DOHH2 (cell line): ENCODE data around the gene H1-8.

Source experiments
- H3F3A ChIP-seq: fragments of 200-600 bp; sonication (generic), shearing (Covaris generic); 2 replicates; pipeline ENCODE4 v1.6.0; 2016; ENCODE audit warnings: antibody characterized with exemption, mild to moderate bottlenecking; ENCODE audit not compliant: control insufficient read depth, insufficient read depth
- H3K27ac ChIP-seq: fragments of 200-600 bp; sonication (generic); 2 replicates; pipeline ENCODE4 v1.5.1; 2014; ENCODE audit warnings: low read depth, mild to moderate bottlenecking, low read length, moderate library complexity
- H3K27me3 ChIP-seq: fragments of 200-600 bp; sonication (generic); 2 replicates; pipeline ENCODE4 v1.6.1; 2014; ENCODE audit warnings: mild to moderate bottlenecking, low read length, mixed read lengths; ENCODE audit not compliant: control insufficient read depth
- H3K36me3 ChIP-seq: fragments of 200-600 bp; sonication (generic); 2 replicates; pipeline ENCODE4 v1.6.1; 2014; ENCODE audit warnings: mild to moderate bottlenecking, low read length, moderate library complexity, mixed read lengths; ENCODE audit not compliant: control insufficient read depth
- H3K4me1 ChIP-seq: fragments of 200-600 bp; sonication (generic); 2 replicates; pipeline ENCODE4 v1.6.1; 2014; ENCODE audit warnings: mild to moderate bottlenecking, low read length, mixed read lengths; ENCODE audit not compliant: control insufficient read depth
- H3K4me2 ChIP-seq: fragments of 200-600 bp; sonication (generic); 2 replicates; pipeline ENCODE4 v1.6.0; 2014; ENCODE audit warnings: mild to moderate bottlenecking, low read length, moderate library complexity
- H3K4me3 ChIP-seq: fragments of 200-600 bp; sonication (generic); 2 replicates; pipeline ENCODE4 v1.5.1; 2014; ENCODE audit warnings: mild to moderate bottlenecking, low read length, mixed read lengths
- H3K79me2 ChIP-seq: fragments of 200-600 bp; sonication (generic); 2 replicates; pipeline ENCODE4 v1.6.1; 2014; ENCODE audit warnings: mild to moderate bottlenecking, low read length, mixed read lengths; ENCODE audit not compliant: control insufficient read depth
- H3K9me2 ChIP-seq: fragments of 200-600 bp; sonication (generic); replicated peaks from 2 replicates; pipeline ENCODE4 v1.6.1; 2014; ENCODE audit warnings: mild to moderate bottlenecking, low read length, mixed read lengths; ENCODE audit not compliant: control insufficient read depth
- H3K9me3 ChIP-seq: fragments of 200-600 bp; sonication (generic); 2 replicates; pipeline ENCODE4 v1.6.1; 2014; ENCODE audit warnings: antibody characterized with exemption, low read length, mixed read lengths; ENCODE audit not compliant: control insufficient read depth, insufficient read depth
- H4K20me1 ChIP-seq: fragments of 200-600 bp; sonication (generic); 2 replicates; pipeline ENCODE4 v1.6.0; 2014; ENCODE audit warnings: low read depth, mild to moderate bottlenecking, antibody characterized with exemption, low read length, moderate library complexity; ENCODE audit not compliant: control insufficient read depth, insufficient read depth
- EZH2phosphoT487 ChIP-seq: fragments of 200-600 bp; sonication (generic); IDR thresholded peaks from 2 replicates; pipeline ENCODE4 v1.6.1; 2017; ENCODE audit warnings: borderline replicate concordance, mild to moderate bottlenecking, antibody characterized with exemption, low read length, moderate library complexity, mixed read lengths
- TF ChIP-seq, protein P1 (sequence below): fragments of 200-600 bp; sonication (generic); IDR thresholded peaks from one replicate; pipeline ENCODE4 v1.5.1; 2014; ENCODE audit warnings: antibody characterized with exemption, mild to moderate bottlenecking, low read depth, low read length; ENCODE audit not compliant: poor library complexity, severe bottlenecking

The H1-8 gene

DNA sequence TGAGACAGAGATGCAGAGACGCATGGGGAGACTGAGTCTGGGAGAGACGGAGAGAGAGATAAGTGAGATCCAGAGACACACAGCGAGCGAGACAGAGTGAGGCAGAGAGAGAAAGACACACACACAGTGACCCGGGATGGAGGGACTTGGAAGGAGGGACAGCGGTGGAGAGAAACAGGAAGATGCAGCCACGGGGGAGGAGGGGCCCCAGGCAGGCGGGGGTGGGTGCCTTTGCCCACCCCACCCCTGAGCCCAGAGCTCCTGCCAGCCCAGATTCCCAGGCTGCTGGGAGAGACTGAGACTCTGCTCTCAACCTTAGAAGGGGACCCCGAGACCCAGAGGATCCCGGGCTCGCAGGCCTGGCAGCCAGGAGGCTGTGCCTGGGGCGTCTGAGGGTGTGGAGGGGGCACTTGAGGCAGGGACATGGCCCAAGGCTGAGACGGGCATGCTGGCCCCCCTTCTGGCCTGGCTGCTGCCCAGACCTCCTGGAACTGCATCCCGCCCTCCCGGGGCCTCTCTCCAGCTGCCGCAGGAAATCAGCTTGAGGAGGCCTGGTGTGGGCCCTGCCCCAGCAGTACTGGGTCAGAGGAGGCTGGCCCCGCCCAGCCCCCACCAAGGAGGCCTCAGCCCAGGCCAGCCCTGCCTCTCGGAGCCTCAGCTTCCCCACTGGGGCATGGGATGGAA, 18.1 kb downstream of the H1-8 start:
- TF ChIP-seq EZH2phosphoT487: no peak
- TF ChIP-seq, protein P1, sequence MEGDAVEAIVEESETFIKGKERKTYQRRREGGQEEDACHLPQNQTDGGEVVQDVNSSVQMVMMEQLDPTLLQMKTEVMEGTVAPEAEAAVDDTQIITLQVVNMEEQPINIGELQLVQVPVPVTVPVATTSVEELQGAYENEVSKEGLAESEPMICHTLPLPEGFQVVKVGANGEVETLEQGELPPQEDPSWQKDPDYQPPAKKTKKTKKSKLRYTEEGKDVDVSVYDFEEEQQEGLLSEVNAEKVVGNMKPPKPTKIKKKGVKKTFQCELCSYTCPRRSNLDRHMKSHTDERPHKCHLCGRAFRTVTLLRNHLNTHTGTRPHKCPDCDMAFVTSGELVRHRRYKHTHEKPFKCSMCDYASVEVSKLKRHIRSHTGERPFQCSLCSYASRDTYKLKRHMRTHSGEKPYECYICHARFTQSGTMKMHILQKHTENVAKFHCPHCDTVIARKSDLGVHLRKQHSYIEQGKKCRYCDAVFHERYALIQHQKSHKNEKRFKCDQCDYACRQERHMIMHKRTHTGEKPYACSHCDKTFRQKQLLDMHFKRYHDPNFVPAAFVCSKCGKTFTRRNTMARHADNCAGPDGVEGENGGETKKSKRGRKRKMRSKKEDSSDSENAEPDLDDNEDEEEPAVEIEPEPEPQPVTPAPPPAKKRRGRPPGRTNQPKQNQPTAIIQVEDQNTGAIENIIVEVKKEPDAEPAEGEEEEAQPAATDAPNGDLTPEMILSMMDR: no peak
- no peak overlapping the region for H3K27ac ChIP-seq
- H3K4me2 ChIP-seq: no peak overlapping the region
- H3K36me3 ChIP-seq: no peaks in the 10 kb centered on the region
- no peaks in the 10 kb centered on the region for H3K27me3 ChIP-seq
- peaks cover 19% of the 10 kb centered on the region for H3K4me1 ChIP-seq
- H3F3A ChIP-seq: no peaks in the 10 kb centered on the region
- no peak overlapping the region for H3K4me3 ChIP-seq
- no peaks in the 10 kb centered on the region for H3K9me2 ChIP-seq
- H4K20me1 ChIP-seq: no peaks in the 10 kb centered on the region
- no peaks in the 10 kb centered on the region for H3K9me3 ChIP-seq
- no peaks in the 10 kb centered on the region for H3K79me2 ChIP-seq

DNA sequence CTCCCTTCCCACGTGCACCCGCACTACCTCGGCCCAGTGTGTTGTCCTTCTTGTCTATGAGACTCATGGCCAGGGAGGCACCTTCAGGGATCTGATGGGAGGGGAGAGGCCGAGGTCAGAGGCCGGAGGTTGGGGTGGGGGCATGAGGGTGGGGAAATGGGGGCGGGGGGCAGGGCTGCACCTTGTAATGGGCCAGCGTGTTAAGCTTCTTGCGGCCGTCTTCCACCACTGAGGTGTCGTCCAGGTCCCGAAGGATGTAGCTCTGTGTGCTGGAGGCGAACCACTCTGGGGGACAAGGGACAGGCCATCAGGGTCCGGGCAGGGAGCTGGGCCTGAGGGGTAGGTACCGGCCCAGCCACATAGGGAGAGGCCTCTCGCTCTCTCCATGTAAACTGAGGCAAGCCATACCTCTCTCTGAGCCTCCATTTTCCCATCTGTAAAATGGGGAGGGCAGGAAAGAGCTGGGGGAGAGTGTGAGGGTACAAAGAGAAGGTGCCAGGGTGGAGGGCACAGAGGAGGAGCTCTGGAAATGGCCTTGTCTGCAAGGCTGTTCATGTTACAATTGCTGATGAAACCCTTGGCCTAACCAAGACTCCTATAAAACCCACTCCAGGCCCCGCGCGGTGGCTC, 18.8 kb downstream of the H1-8 start:
- H3K4me3 ChIP-seq: no peak overlapping the region

DNA sequence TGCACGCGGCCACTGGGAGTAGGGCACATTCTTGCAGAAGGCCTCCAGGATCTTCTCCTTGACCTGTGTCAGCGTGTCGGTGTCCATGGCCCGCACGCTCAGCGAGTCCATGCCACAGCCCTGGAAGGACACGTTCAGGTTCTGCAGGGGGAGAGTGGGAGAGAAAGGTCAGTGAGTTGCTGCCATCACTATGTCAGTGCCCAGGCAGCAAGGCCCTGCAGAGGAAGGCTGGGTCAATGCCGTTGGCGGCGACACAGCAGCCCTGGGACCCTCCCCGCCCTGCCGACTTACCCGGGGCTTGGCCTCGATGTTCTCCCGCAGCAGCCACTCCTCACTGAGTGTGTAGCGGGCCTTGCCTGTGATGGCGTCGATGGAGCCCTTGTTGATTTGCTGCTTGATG, 19.8 kb downstream of the H1-8 start:
- no peaks in the 10 kb centered on the region for H3K9me3 ChIP-seq
- no peaks in the 10 kb centered on the region for H3K79me2 ChIP-seq
- TF ChIP-seq, protein P1: no peak
- TF ChIP-seq EZH2phosphoT487: no peak
- no peaks in the 10 kb centered on the region for H3K9me2 ChIP-seq
- no peaks in the 10 kb centered on the region for H3K27me3 ChIP-seq
- H3K4me1 ChIP-seq: peaks cover 19% of the 10 kb centered on the region
- no peaks in the 10 kb centered on the region for H4K20me1 ChIP-seq
- no peak overlapping the region for H3K27ac ChIP-seq
- H3F3A ChIP-seq: no peaks in the 10 kb centered on the region
- H3K36me3 ChIP-seq: no peaks in the 10 kb centered on the region
- H3K4me2 ChIP-seq: no peak overlapping the region
- H3K4me3 ChIP-seq: no peak overlapping the region

More for the DNA sequence above, 18.8 kb downstream of the H1-8 start:
- Histone ChIP-seq H3K79me2 (no peaks in the 10 kb centered on the region), H3K4me1 (peaks cover 19% of the 10 kb centered on the region), H3K4me2 (no peak overlapping the region), H3F3A (no peaks in the 10 kb centered on the region), H4K20me1 (no peaks in the 10 kb centered on the region), H3K27me3 (no peaks in the 10 kb centered on the region), H3K9me3 (no peaks in the 10 kb centered on the region), H3K36me3 (no peaks in the 10 kb centered on the region), H3K27ac (no peak overlapping the region), H3K9me2 (no peaks in the 10 kb centered on the region)
- TF ChIP-seq, protein P1: no peak
- TF ChIP-seq EZH2phosphoT487: no peak
